ENCODE results near the gene ADAP1.

GRCh38 chr7:981793-982510, 27.5 kb upstream of the ADAP1 start:
- TF ChIP-seq CTCF (tag by site-specific recombination; IDR thresholded peaks at IDR 0.05) (no peak), ZNF366 (tag by site-specific recombination; conservative IDR thresholded peaks at IDR 0.05) (no peak), ZNF837 (tag by site-specific recombination; IDR thresholded peaks at IDR 0.05) (no peak), ZNF513 (tag by site-specific recombination; IDR thresholded peaks at IDR 0.05) (no peak), PATZ1 (tag by site-specific recombination; IDR thresholded peaks at IDR 0.05) (no peak), ZNF777 (tag by site-specific recombination; IDR thresholded peaks at IDR 0.05; ENCODE audit: borderline replicate concordance) (no peak), ZNF394 (tag by site-specific recombination; IDR thresholded peaks at IDR 0.05; ENCODE audit: borderline replicate concordance) (no peak), ZNF274 (IDR thresholded peaks at IDR 0.05; ENCODE audit: low read length) (no peak), ZNF274 (tag by site-specific recombination; IDR thresholded peaks at IDR 0.05; ENCODE audit: borderline replicate concordance) (no peak), ZBTB20 (tag by site-specific recombination; IDR thresholded peaks at IDR 0.05) (no peak)
